Liver (tissue), 9 donors: ENCODE results near the gene EXTL1. TPM values are rescaled to one million over a fixed set of nuclear protein-coding genes. Genes with fewer than 3 reads are reported as not detected.

Source experiments
- DNase-seq: peaks from one replicate; pipeline ENCODE4 v3.0.0-alpha.2; 2017; ENCODE audit warnings: low spot score
- H3K27ac ChIP-seq, 2 donors: one replicate each; pipeline ENCODE4 v1.7.0; 2013; ENCODE audit warnings: inconsistent platforms in 2 of 2, low read length in 2 of 2, control low read depth in 1 of 2, low read depth in 1 of 2, mild to moderate bottlenecking in 1 of 2
- H3K27me3 ChIP-seq, 4 donors: one replicate each; pipeline versions ENCODE4 v1.6.1 to v1.7.0; 2013; ENCODE audit warnings: low read length in 3 of 4, inconsistent platforms in 1 of 4, mild to moderate bottlenecking in 1 of 4, moderate library complexity in 1 of 4; ENCODE audit not compliant: control insufficient read depth in 4 of 4, insufficient read depth in 4 of 4
- H3K36me3 ChIP-seq, 4 donors: one replicate each; pipeline versions ENCODE4 v1.6.1 to v1.7.0; 2013; ENCODE audit warnings: low read length in 3 of 4, mild to moderate bottlenecking in 3 of 4, low read depth in 1 of 4, moderate library complexity in 1 of 4; ENCODE audit not compliant: control insufficient read depth in 4 of 4, insufficient read depth in 3 of 4
- H3K4me1 ChIP-seq, 4 donors: one replicate each; pipeline versions ENCODE4 v1.6.1 to v1.7.0; 2013; ENCODE audit warnings: low read length in 3 of 4, mild to moderate bottlenecking in 3 of 4, moderate library complexity in 1 of 4; ENCODE audit not compliant: control insufficient read depth in 4 of 4, insufficient read depth in 4 of 4
- H3K4me3 ChIP-seq, 3 donors: one replicate each; pipeline versions ENCODE4 v1.6.1 to v1.7.0; 2013; ENCODE audit warnings: low read length in 3 of 3, control low read depth in 1 of 3, low read depth in 1 of 3, mild to moderate bottlenecking in 1 of 3
- H3K9ac ChIP-seq, 2 donors: one replicate each; pipeline ENCODE4 v1.7.0; 2013; ENCODE audit warnings: low read length in 2 of 2, mild to moderate bottlenecking in 2 of 2, moderate library complexity in 2 of 2, control low read depth in 1 of 2, low read depth in 1 of 2
- H3K9me3 ChIP-seq, 4 donors: one replicate each; pipeline versions ENCODE4 v1.6.1 to v1.7.0; 2013; ENCODE audit warnings: low read length in 3 of 4; ENCODE audit not compliant: control insufficient read depth in 4 of 4
- ATF3 ChIP-seq: IDR thresholded peaks from 2 replicates; pipeline ENCODE4 v1.6.1; 2016; ENCODE audit warnings: antibody characterized with exemption
- CTCF ChIP-seq: fragments of 150-350 bp; IDR thresholded peaks from 2 replicates; pipeline ENCODE4 v1.5.1; 2017; ENCODE audit warnings: improper control_type of control experiment, low read depth, low read length; ENCODE audit not compliant: missing input control
- EGR1 ChIP-seq, 2 donors: IDR thresholded peaks; 2 replicates each; pipeline ENCODE4 v1.6.1; 2016 to 2018; ENCODE audit warnings: antibody characterized with exemption in 2 of 2, low read depth in 2 of 2
- FOXA1 ChIP-seq: IDR thresholded peaks from 2 replicates; pipeline ENCODE4 v1.6.1; 2016; ENCODE audit warnings: antibody characterized with exemption
- FOXA2 ChIP-seq: IDR thresholded peaks from 2 replicates; pipeline ENCODE4 v1.6.1; 2016; ENCODE audit warnings: antibody characterized with exemption
- GABPA ChIP-seq, 2 donors: IDR thresholded peaks in 1 of 2; conservative IDR thresholded peaks in 1 of 2; 2 replicates each; pipeline ENCODE4 v1.6.1; 2016; ENCODE audit warnings: antibody characterized with exemption in 2 of 2, mild to moderate bottlenecking in 1 of 2, moderate library complexity in 1 of 2
- HNF4A ChIP-seq, 2 donors: conservative IDR thresholded peaks; 2 replicates each; pipeline ENCODE4 v1.6.1; 2016; ENCODE audit warnings: antibody characterized with exemption in 2 of 2, mild to moderate bottlenecking in 2 of 2
- HNF4G ChIP-seq: IDR thresholded peaks from 2 replicates; pipeline ENCODE4 v1.6.1; 2016; ENCODE audit warnings: antibody characterized with exemption
- JUND ChIP-seq, 2 donors: IDR thresholded peaks; 2 replicates each; pipeline ENCODE4 v1.6.1; 2016; ENCODE audit warnings: antibody characterized with exemption in 2 of 2
- MAX ChIP-seq: IDR thresholded peaks from 2 replicates; pipeline ENCODE4 v1.6.1; 2016; ENCODE audit warnings: antibody characterized with exemption
- NR2F2 ChIP-seq: IDR thresholded peaks from 2 replicates; pipeline ENCODE4 v1.6.1; 2016; ENCODE audit warnings: antibody characterized with exemption
- RAD21 ChIP-seq, 2 donors: IDR thresholded peaks; 2 replicates each; pipeline ENCODE4 v1.6.1; 2016; ENCODE audit warnings: antibody characterized with exemption in 2 of 2, mild to moderate bottlenecking in 2 of 2
- REST ChIP-seq: IDR thresholded peaks from 2 replicates; pipeline ENCODE4 v1.6.1; 2016; ENCODE audit warnings: antibody characterized with exemption, mild to moderate bottlenecking
- RXRA ChIP-seq, 2 donors: IDR thresholded peaks; 2 replicates each; pipeline ENCODE4 v1.6.1; 2017 to 2018; ENCODE audit warnings: antibody characterized with exemption in 2 of 2, mild to moderate bottlenecking in 1 of 2
- SP1 ChIP-seq: IDR thresholded peaks from 2 replicates; pipeline ENCODE4 v1.6.1; 2018; ENCODE audit warnings: antibody characterized with exemption, mild to moderate bottlenecking
- TAF1 ChIP-seq: conservative IDR thresholded peaks from 2 replicates; pipeline ENCODE4 v1.6.1; 2016; ENCODE audit warnings: antibody characterized with exemption, mild to moderate bottlenecking
- YY1 ChIP-seq: IDR thresholded peaks from 2 replicates; pipeline ENCODE4 v1.6.1; 2016; ENCODE audit warnings: antibody characterized with exemption, mild to moderate bottlenecking
- ZBTB33 ChIP-seq: IDR thresholded peaks from 2 replicates; pipeline ENCODE4 v1.6.1; 2016; ENCODE audit warnings: antibody characterized with exemption
- WGBS: extraction: QIAGEN DNeasy Blood & Tissue Kit; methylation state at CpG from one replicate; pipeline ENCODE4 v1.1.7; 2013; 5-methylcytosine and 5-hydroxymethylcytosine counted together
- polyA plus RNA-seq, 2 donors: library from polyadenylated mRNA; stranded (reverse) in 1 of 2; unstranded in 1 of 2; fragments of 200-250 nt in 1 of 2; fragments of >200 nt in 1 of 2; fragmentation: Nextera tagmentation in 1 of 2; extraction: Ambion mirVana in 1 of 2; gene quantifications; one replicate each; pipeline versions ENCODE4 v1.2.1 to v1.2.3, GENCODE V29; 2013 to 2015
- total RNA-seq, 2 donors: library from RNA; depleted of rRNA; stranded (reverse); fragments of >200 nt; gene quantifications; one replicate each; pipeline ENCODE4 v1.2.3, GENCODE V29; 2014
- donor health status: healthy.
- donor health status: healthy.
- donor health status: healthy.
- donor health status: healthy.
- donor health status: healthy.

The EXTL1 gene
- total and polyA plus RNA-seq, 4 donors: under 0.01 TPM; not detected in 3

GRCh38 chr1:25993197-25993951, 28.2 kb upstream of the EXTL1 start:
- WGBS: 94% methylated on average over 8 of the region's 8 CpGs
- Histone ChIP-seq H3K27me3 (no peaks in the 10 kb centered on the region), H3K27ac (no peak overlapping the region), H3K4me1 (peaks cover 2 to 16% (median 11%) of the 10 kb centered on the region in 4 donors), H3K9me3 (no peaks in the 10 kb centered on the region), H3K9ac (no peak overlapping the region), H3K4me3 (no peak overlapping the region), H3K36me3 (peaks cover 0 to 13% (median 2%) of the 10 kb centered on the region in 4 donors)
- DNase-seq: no peak
- TF ChIP-seq MAX (no peak), RXRA (IDR thresholded peaks at IDR 0.05) (no peak), ZBTB33 (no peak), EGR1 (IDR thresholded peaks at IDR 0.05; ENCODE audit: low read depth in 2 of 2) (no peak), YY1 (no peak), FOXA1 (no peak), GABPA (IDR thresholded peaks at IDR 0.05 in 1 of 2, conservative IDR thresholded peaks at IDR 0.05 in 1 of 2) (no peak)

- H3K9me3 ChIP-seq: no peaks in the 10 kb centered on the region
- no peak overlapping the region for H3K27ac ChIP-seq
- DNase-seq: no peak
- no peak overlapping the region for H3K9ac ChIP-seq
- no peak overlapping the region for H3K4me3 ChIP-seq
- TF ChIP-seq NR2F2 (no peak), CTCF (no peak), HNF4G (no peak), FOXA2 (no peak), EGR1 (IDR thresholded peaks at IDR 0.05; ENCODE audit: low read depth in 2 of 2) (no peak), HNF4A (conservative IDR thresholded peaks at IDR 0.05) (no peak), MAX (no peak), FOXA1 (no peak), ZBTB33 (no peak), ATF3 (no peak), GABPA (IDR thresholded peaks at IDR 0.05 in 1 of 2, conservative IDR thresholded peaks at IDR 0.05 in 1 of 2) (no peak), RAD21 (IDR thresholded peaks at IDR 0.05) (no peak), RXRA (IDR thresholded peaks at IDR 0.05) (no peak), REST (no peak), YY1 (no peak), TAF1 (no peak), SP1 (no peak), JUND (IDR thresholded peaks at IDR 0.05) (no peak)
- H3K4me1 ChIP-seq: peaks cover 2 to 20% (median 13%) of the 10 kb centered on the region in 4 donors
- H3K27me3 ChIP-seq: no peaks in the 10 kb centered on the region
- peaks cover 0 to 5% (median under 1%) of the 10 kb centered on the region in 4 donors for H3K36me3 ChIP-seq
- 97% methylated on average over 3 of the region's 3 CpGs for WGBS
These were observed 27.0 kb upstream of the EXTL1 start for GRCh38 chr1:25994402-25995150.
